GM20000 (cell line): ENCODE results near the gene P2RX2.

Experiments used
- DNase-seq: peaks from one replicate; pipeline ENCODE4 v3.0.0; 2012; ENCODE audit warnings: low spot score
- TF ChIP-seq, protein P1 (sequence below): IDR thresholded peaks from 2 replicates; pipeline ENCODE4 v1.5.1; 2012; ENCODE audit warnings: mild to moderate bottlenecking, control low read depth; ENCODE audit errors: extremely low read depth, missing control alignments

The P2RX2 gene

GRCh38 chr12:132604151-132604618 lies 14.4 kb upstream of the P2RX2 start:
- no peak for DNase-seq
- TF ChIP-seq, protein P1, sequence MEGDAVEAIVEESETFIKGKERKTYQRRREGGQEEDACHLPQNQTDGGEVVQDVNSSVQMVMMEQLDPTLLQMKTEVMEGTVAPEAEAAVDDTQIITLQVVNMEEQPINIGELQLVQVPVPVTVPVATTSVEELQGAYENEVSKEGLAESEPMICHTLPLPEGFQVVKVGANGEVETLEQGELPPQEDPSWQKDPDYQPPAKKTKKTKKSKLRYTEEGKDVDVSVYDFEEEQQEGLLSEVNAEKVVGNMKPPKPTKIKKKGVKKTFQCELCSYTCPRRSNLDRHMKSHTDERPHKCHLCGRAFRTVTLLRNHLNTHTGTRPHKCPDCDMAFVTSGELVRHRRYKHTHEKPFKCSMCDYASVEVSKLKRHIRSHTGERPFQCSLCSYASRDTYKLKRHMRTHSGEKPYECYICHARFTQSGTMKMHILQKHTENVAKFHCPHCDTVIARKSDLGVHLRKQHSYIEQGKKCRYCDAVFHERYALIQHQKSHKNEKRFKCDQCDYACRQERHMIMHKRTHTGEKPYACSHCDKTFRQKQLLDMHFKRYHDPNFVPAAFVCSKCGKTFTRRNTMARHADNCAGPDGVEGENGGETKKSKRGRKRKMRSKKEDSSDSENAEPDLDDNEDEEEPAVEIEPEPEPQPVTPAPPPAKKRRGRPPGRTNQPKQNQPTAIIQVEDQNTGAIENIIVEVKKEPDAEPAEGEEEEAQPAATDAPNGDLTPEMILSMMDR: no peak

DNA sequence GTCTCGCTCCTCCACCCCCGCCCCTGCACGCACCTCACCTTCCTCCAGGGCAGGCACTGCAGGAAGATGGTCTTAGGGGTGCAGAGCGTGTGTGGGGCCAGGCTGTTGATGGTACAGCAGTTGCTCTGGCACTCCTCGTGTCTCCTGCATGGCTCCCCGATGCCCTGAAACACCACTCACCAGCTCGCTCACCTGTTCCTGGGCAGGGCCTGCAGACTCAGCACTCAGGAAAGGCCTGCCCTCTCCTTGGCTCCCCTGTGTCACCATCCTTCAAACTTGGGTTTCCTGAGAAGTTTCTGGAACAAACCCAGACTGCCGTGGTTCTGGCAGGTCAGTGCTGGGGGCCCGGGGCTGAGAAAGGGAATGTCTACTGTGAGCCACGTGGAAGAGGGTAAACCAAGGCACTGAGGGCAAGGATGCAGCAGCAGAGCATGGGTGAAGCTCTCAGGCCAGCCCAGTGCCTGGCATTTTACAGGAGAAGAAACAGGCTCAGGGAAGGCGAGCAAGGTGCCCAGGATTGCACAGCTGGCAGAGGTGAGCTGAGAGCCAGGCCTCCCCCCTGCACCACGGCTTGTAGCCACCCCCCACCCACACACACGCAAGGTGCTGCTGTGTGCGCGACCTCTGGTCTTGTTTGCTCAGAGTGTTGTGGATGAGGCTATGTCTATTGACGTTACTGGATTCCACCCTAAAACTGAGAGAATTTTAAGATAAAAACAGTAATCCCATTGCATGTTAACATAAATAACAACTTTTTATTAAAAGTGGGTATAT lies 13.7 kb upstream of the P2RX2 start:
- TF ChIP-seq, protein P1: no peak
- DNase-seq: no peak

GRCh38 chr12:132605892-132606291 lies 12.7 kb upstream of the P2RX2 start:
- TF ChIP-seq, protein P1: no peak
- DNase-seq: no peak

DNA sequence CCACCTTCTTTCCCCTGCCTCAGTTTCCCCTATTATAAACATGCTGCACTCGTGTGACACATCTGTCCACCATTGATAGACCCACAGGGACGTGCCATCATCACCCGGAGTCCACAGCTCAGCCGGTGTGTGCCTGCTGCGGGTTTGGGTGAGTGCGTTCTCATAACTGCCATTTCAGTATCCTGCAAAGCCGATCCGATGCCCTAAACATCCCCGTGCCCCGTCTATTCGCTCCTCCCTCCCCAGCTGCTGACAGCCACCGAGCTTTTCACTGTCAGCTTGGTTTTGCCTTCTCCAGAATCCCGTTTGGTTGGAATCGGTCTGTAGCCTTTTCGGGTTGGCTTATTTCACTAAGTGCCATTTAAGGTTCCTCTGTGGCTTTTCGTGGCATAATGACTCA lies 12.1 kb upstream of the P2RX2 start:
- no peak for DNase-seq
- TF ChIP-seq, protein P1: no peak

- DNase-seq: no peak
- TF ChIP-seq, protein P1: no peak
Observed at GRCh38 chr12:132606927-132607326, 11.6 kb upstream of the P2RX2 start.

DNA sequence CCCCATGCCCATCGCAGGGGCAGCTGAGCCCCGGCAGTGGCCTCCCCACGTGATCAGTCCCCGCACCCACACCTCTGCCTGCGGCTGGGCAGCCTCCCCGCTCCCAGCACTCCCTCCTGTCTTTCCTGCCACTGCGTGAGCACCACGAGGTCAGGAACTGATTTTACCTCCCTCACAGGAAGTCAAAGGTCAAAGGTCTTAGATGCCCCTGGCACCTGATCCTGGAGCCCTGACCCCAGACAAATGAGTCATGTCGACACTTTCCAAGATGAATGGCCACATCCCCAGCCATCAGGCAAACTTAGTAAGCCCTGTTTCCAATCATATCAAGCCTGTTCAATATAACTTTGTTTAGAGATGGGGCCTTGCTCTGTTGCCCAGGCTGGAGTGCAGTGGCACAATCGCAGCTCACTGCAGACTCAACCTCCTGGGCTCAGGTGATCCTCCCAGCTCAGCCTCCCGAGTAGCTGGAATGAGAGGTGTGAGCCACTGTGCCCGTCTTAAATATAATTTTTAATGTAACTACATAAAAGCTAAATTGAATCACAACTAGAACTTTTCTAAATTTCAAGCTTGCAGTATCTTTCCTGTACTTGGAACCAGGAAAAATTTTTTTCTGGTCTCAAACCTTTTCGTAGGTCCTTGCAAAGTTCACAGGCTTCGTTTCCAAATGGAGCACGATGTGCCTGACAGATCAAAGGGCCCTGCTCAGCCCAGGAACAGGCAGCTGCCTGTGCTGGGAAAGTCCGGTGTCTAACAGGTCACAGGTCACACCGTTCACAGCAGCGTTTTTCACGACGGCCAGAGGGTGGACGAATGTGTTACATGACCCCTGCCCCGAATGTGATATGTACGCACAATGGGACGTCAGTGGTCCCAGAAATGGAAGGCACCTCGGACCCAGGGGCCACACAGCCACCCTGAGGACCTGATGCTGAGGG lies 10.1 kb upstream of the P2RX2 start:
- TF ChIP-seq, protein P1: no peak
- DNase-seq: no peak

GRCh38 chr12:132610051-132610759 lies 8.4 kb upstream of the P2RX2 start, which contains the start of gene LRCOL1:
Gene LRCOL1 (minus strand): TSS chr12:132610582. CDS start chr12:132606251, 4,331 bp downstream.
- DNase-seq: no peak

More at GRCh38 chr12:132610051-132610759, 8.4 kb upstream of the P2RX2 start, which contains the start of gene LRCOL1:
- TF ChIP-seq, protein P1: no peak
